CD14-positive monocyte (primary cell): ENCODE results near the gene KIAA0930. TPM values are rescaled to one million over a fixed set of nuclear protein-coding genes. Genes with fewer than 3 reads are reported as not detected.
A peak's percentile ranks its signal among the peaks of the same experiment; 100 is the strongest.

Source experiments
- DNase-seq, 3 donors: peaks; one replicate each; pipeline ENCODE4 v3.0.0-alpha.2; 2011 to 2022
- H2AFZ ChIP-seq: 2 replicates; pipeline ENCODE4 v1.6.0; 2012; ENCODE audit warnings: mild to moderate bottlenecking, low read depth, low read length, inconsistent platforms; ENCODE audit not compliant: insufficient read depth, poor library complexity, severe bottlenecking
- H3K27ac ChIP-seq, 2 donors: 1 replicate in 1 of 2; 2 replicates in 1 of 2; pipeline ENCODE4 v1.5.1; 2012 to 2013; ENCODE audit warnings: low read length in 2 of 2, control low read depth in 1 of 2, inconsistent platforms in 1 of 2, low read depth in 1 of 2, mild to moderate bottlenecking in 1 of 2
- H3K27me3 ChIP-seq, 2 donors: one replicate each; pipeline versions ENCODE4 v1.6.0 to v1.6.1; 2011 to 2013; ENCODE audit warnings: low read length in 2 of 2; ENCODE audit not compliant: control insufficient read depth in 2 of 2, insufficient read depth in 2 of 2
- H3K36me3 ChIP-seq, 2 donors: replicated peaks in 1 of 2; 1 replicate in 1 of 2; 2 replicates in 1 of 2; pipeline versions ENCODE4 v1.5.1 to v1.6.1; 2012 to 2013; ENCODE audit warnings: low read length in 2 of 2, control low read depth in 1 of 2, inconsistent platforms in 1 of 2, mild to moderate bottlenecking in 1 of 2; ENCODE audit not compliant: insufficient read depth in 2 of 2, control insufficient read depth in 1 of 2
- H3K4me1 ChIP-seq, 2 donors: 1 replicate in 1 of 2; 2 replicates in 1 of 2; pipeline versions ENCODE4 v1.5.1 to v1.6.1; 2012 to 2013; ENCODE audit warnings: low read length in 2 of 2, control low read depth in 1 of 2, inconsistent platforms in 1 of 2, mild to moderate bottlenecking in 1 of 2, moderate library complexity in 1 of 2; ENCODE audit not compliant: insufficient read depth in 2 of 2, control insufficient read depth in 1 of 2
- H3K4me2 ChIP-seq: replicated peaks from 2 replicates; pipeline ENCODE3; 2012; ENCODE audit warnings: low read length, moderate library complexity, mild to moderate bottlenecking; ENCODE audit not compliant: poor library complexity, severe bottlenecking; ENCODE audit errors: extremely low read depth
- H3K4me3 ChIP-seq, 3 experiments: fragments of 200-600 bp in 1 of 3; sonication (generic) in 1 of 3; replicated peaks in 1 of 3; 1 replicate in 2 of 3; 2 replicates in 1 of 3; pipeline ENCODE4 v1.5.1; 2011 to 2013; ENCODE audit warnings: low read length in 3 of 3, mild to moderate bottlenecking in 3 of 3, control low read depth in 2 of 3, low read depth in 2 of 3, inconsistent platforms in 1 of 3, moderate library complexity in 1 of 3
- H3K79me2 ChIP-seq: 2 replicates; pipeline ENCODE4 v1.6.0; 2012; ENCODE audit warnings: mild to moderate bottlenecking, control low read depth, inconsistent platforms, low read length, moderate library complexity; ENCODE audit not compliant: insufficient read depth
- H3K9ac ChIP-seq: 2 replicates; pipeline ENCODE4 v1.6.0; 2017; ENCODE audit warnings: low read length, mild to moderate bottlenecking; ENCODE audit not compliant: insufficient read depth, poor library complexity, severe bottlenecking
- H3K9me3 ChIP-seq, 2 donors: replicated peaks in 1 of 2; 1 replicate in 1 of 2; 2 replicates in 1 of 2; pipeline versions ENCODE4 v1.5.1 to v1.6.1; 2012 to 2013; ENCODE audit warnings: low read length in 2 of 2, control low read depth in 1 of 2; ENCODE audit not compliant: control insufficient read depth in 1 of 2, insufficient read depth in 1 of 2
- H4K20me1 ChIP-seq: 2 replicates; pipeline ENCODE4 v1.6.0; 2012; ENCODE audit warnings: mild to moderate bottlenecking, low read length, control low read depth, moderate library complexity; ENCODE audit not compliant: insufficient read depth
- H3K27ac Mint-ChIP-seq, 7 donors: one replicate each; pipeline ENCODE4 v1.8.0; 2020; ENCODE audit warnings: mild to moderate bottlenecking in 7 of 7, mixed read lengths in 7 of 7, moderate library complexity in 6 of 7, inconsistent platforms in 2 of 7
- H3K27me3 Mint-ChIP-seq, 3 donors: one replicate each; pipeline ENCODE4 v1.8.0; 2021 to 2022; ENCODE audit warnings: low read depth in 3 of 3, mild to moderate bottlenecking in 3 of 3, mixed read lengths in 3 of 3, moderate library complexity in 3 of 3, inconsistent platforms in 1 of 3
- H3K36me3 Mint-ChIP-seq, 2 donors: one replicate each; pipeline ENCODE4 v1.8.0; 2020; ENCODE audit warnings: mixed read lengths in 2 of 2, inconsistent platforms in 1 of 2, mild to moderate bottlenecking in 1 of 2
- H3K4me1 Mint-ChIP-seq: one replicate; pipeline ENCODE4 v1.8.0; 2020; ENCODE audit warnings: mild to moderate bottlenecking, mixed read lengths
- H3K4me3 Mint-ChIP-seq, 2 donors: one replicate each; pipeline ENCODE4 v1.8.0; 2020; ENCODE audit warnings: mild to moderate bottlenecking in 2 of 2, mixed read lengths in 2 of 2, moderate library complexity in 1 of 2
- H3K9me3 Mint-ChIP-seq, 7 donors: one replicate each; pipeline ENCODE4 v1.8.0; 2020 to 2022; ENCODE audit warnings: mixed read lengths in 7 of 7, mild to moderate bottlenecking in 6 of 7, moderate library complexity in 6 of 7, inconsistent platforms in 2 of 7
- CTCF ChIP-seq: fragments of 200-600 bp; IDR thresholded peaks from one replicate; pipeline ENCODE4 v1.8.0; 2022; ENCODE audit warnings: antibody characterized with exemption, mild to moderate bottlenecking
- WGBS: methylation state at CpG from one replicate; pipeline ENCODE4 v1.1.5; 2013; ENCODE audit warnings: missing lambda C conversion rate; ENCODE audit not compliant: insufficient coverage; 5-methylcytosine and 5-hydroxymethylcytosine counted together
- intact Hi-C, 2 donors: fragments of 100-400 bp; cut with micrococcal nuclease; formaldehyde crosslinking; loops; one replicate each; pipeline versions ENCODE4 v1.15.0 to v1.15.1; 2023
- polyA plus RNA-seq, 3 donors: library from polyadenylated mRNA; depleted of rRNA in 1 of 3; unstranded in 2 of 3; stranded (reverse) in 1 of 3; fragments of 300-500 nt in 2 of 3; fragments of >200 nt in 1 of 3; fragmentation: Illumina TruSeq in 2 of 3; gene quantifications; 1 replicate in 2 of 3; 2 replicates in 1 of 3; pipeline ENCODE4 v1.2.3, GENCODE V29; 2012 to 2021

KIAA0930 gene
- polyA plus RNA-seq, 3 donors: 14.0 to 89.1 (median 15.6) TPM

DNA sequence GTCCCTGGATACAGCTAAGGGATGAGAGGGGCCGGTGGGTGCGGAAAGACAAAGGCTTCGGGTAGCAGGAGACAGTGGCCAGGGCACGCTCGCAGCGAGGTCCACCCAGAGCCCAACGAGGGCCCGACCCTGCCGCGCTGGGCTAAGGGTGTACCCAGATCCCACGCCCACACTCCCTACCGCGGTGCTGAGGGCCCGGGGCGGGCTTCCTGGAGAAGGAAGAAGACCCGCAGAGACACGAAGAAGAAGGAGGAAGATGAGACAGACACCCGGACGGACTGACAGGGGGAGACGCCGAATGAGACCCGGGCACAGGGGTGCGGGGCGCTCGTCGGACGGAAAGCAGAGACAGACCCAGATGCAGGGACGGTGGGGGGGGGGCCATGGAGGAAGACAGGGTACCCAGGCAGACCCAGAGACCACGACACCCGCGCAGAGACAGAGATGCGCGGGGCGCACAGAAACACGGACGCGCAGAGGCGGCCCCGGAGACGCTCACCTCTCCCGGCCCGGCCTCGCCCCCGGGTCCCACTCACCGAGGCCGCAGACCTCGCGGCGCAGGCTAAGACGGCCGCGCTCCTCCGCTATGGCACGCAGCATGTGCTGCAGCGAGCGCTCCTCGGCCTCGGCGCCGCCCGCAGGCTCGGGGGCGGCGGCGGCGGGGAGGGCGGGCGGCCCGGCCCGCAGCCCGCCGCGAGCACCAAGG, 437 bp downstream of the KIAA0930 start:
- peaks cover 25 to 40% of the 10 kb centered on the region in 2 donors for H3K36me3 Mint-ChIP-seq
- peak in 2 of 3 donors; percentile 37 to 45 for DNase-seq
- Histone ChIP-seq H3K27me3 (no peaks in the 10 kb centered on the region), H4K20me1 (peaks cover 48% of the 10 kb centered on the region), H3K4me3 (peak overlapping the region; percentile 75 to 90 (median 77)), H3K9ac (peak overlapping the region; percentile 74), H3K27ac (peak overlapping the region; percentile 69 to 71), H3K36me3 (peaks cover 16 to 26% of the 10 kb centered on the region in 2 donors), H3K4me2 (peak overlapping the region; percentile 95), H2AFZ (peak overlapping the region; percentile 61), H3K4me1 (peaks cover 61 to 72% of the 10 kb centered on the region in 2 donors), H3K79me2 (peaks cover 63% of the 10 kb centered on the region), H3K9me3 (no peaks in the 10 kb centered on the region)
- TF ChIP-seq CTCF: no peak
- peaks cover 74% of the 10 kb centered on the region for H3K4me1 Mint-ChIP-seq
- peak overlapping the region; percentile 88 to 95 (median 94) for H3K27ac Mint-ChIP-seq
- intact Hi-C loops: loop anchor here (2.0 to 5.0 kb wide), 2 partner anchors 29 to 33 kb away; no protein-coding TSS in a partner anchor
- peak overlapping the region; percentile 98 for H3K4me3 Mint-ChIP-seq
- peaks cover 0 to 6% (median 3%) of the 10 kb centered on the region in 3 donors for H3K27me3 Mint-ChIP-seq
- no peaks in the 10 kb centered on the region for H3K9me3 Mint-ChIP-seq
- WGBS: 0% methylated on average over 38 of the region's 73 CpGs

DNA sequence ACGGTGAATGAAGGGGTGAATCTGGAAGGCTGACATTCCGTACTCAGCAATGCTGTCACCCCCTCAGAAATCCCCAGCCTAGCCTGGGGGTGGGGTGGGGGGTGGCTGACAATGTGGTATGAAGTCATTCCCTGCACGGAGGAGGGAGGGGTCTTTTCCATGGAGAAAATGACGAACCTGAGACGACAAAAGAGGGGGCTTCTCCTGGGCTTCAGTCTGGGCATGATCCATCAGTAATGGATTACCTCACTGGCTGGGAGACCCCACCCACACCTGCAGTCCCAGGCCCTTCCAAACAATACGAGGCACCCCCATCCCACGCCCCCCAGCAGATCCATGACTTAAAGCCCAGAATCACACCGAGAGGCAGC, 1.0 kb downstream of the KIAA0930 start:
- peaks cover 54% of the 10 kb centered on the region for H4K20me1 ChIP-seq
- DNase-seq: no peak
- Mint-ChIP-seq H3K4me3 (peak overlapping the region; percentile 98), H3K36me3 (peaks cover 25 to 43% of the 10 kb centered on the region in 2 donors), H3K4me1 (peaks cover 74% of the 10 kb centered on the region), H3K9me3 (no peaks in the 10 kb centered on the region), H3K27me3 (peaks cover 0 to 6% (median 3%) of the 10 kb centered on the region in 3 donors), H3K27ac (peak overlapping the region; percentile 63 to 95 (median 94))
- H2AFZ ChIP-seq: no peak overlapping the region
- H3K27me3 ChIP-seq: no peaks in the 10 kb centered on the region
- 12% methylated on average over 5 of the region's 8 CpGs for WGBS
- peak overlapping the region; percentile 75 to 90 (median 77) for H3K4me3 ChIP-seq
- peaks cover 16 to 26% of the 10 kb centered on the region in 2 donors for H3K36me3 ChIP-seq
- H3K9me3 ChIP-seq: no peaks in the 10 kb centered on the region
- H3K4me2 ChIP-seq: peak overlapping the region; percentile 95
- H3K9ac ChIP-seq: peak overlapping the region; percentile 74
- intact Hi-C loops: loop anchor here (2.0 to 5.0 kb wide), 2 partner anchors 29 to 32 kb away; no protein-coding TSS in a partner anchor
- peaks cover 69% of the 10 kb centered on the region for H3K79me2 ChIP-seq
- TF ChIP-seq CTCF: no peak
- H3K27ac ChIP-seq: peak overlapping the region; percentile 69 to 71
- H3K4me1 ChIP-seq: peaks cover 62 to 72% of the 10 kb centered on the region in 2 donors
